Parathyroid adenoma (tissue), 2 donors: ENCODE data around the gene RGS6.

Experiments used
- H2AFZ ChIP-seq: fragments of 300-600 bp; sonication (generic); one replicate; pipeline ENCODE4 v1.7.0; 2017; ENCODE audit warnings: antibody characterized with exemption, mild to moderate bottlenecking
- H3K27ac ChIP-seq: fragments of 300-600 bp; sonication (generic); one replicate; pipeline ENCODE4 v1.7.0; 2017
- H3K27me3 ChIP-seq: fragments of 300-600 bp; sonication (generic); one replicate; pipeline ENCODE4 v1.7.0; 2017; ENCODE audit warnings: low read length; ENCODE audit not compliant: control insufficient read depth, insufficient read depth
- H3K36me3 ChIP-seq: fragments of 300-600 bp; sonication (generic); one replicate; pipeline ENCODE4 v1.7.0; 2017; ENCODE audit warnings: low read length; ENCODE audit not compliant: control insufficient read depth, insufficient read depth
- H3K4me1 ChIP-seq: fragments of 300-600 bp; sonication (generic); one replicate; pipeline ENCODE4 v1.7.0; 2017; ENCODE audit warnings: control low read depth
- H3K4me2 ChIP-seq: fragments of 300-600 bp; sonication (generic); one replicate; pipeline ENCODE4 v1.7.0; 2017; ENCODE audit warnings: low read length
- H3K4me3 ChIP-seq: fragments of 300-600 bp; sonication (generic); one replicate; pipeline ENCODE4 v1.7.0; 2017; ENCODE audit warnings: low read depth, low read length
- H3K79me2 ChIP-seq: fragments of 300-600 bp; sonication (generic); one replicate; pipeline ENCODE4 v1.7.0; 2017; ENCODE audit warnings: control low read depth
- H3K9ac ChIP-seq: fragments of 300-600 bp; sonication (generic); one replicate; pipeline ENCODE4 v1.7.0; 2017; ENCODE audit warnings: mild to moderate bottlenecking
- H3K9me3 ChIP-seq: fragments of 300-600 bp; sonication (generic); one replicate; pipeline ENCODE4 v1.7.0; 2017; ENCODE audit warnings: low read length; ENCODE audit not compliant: control insufficient read depth
- CTCF ChIP-seq: fragments of 300-600 bp; sonication (generic); IDR thresholded peaks from one replicate; pipeline ENCODE4 v1.7.0; 2017; ENCODE audit warnings: antibody characterized with exemption, mild to moderate bottlenecking
- donor health status: primary hyperparathyroidism.

Gene RGS6

GRCh38 chr14:72262771-72263170 lies 330.5 kb downstream of the RGS6 start:
- H3K4me2 ChIP-seq, result no peak overlapping the region
- no peaks in the 10 kb centered on the region for H3K9me3 ChIP-seq
- no peak overlapping the region for H3K9ac ChIP-seq
- no peaks in the 10 kb centered on the region for H3K36me3 ChIP-seq
- no peak overlapping the region for H3K27ac ChIP-seq
- no peaks in the 10 kb centered on the region for H3K27me3 ChIP-seq
- no peaks in the 10 kb centered on the region for H3K79me2 ChIP-seq
- TF ChIP-seq CTCF, result no peak
- no peak overlapping the region for H3K4me3 ChIP-seq
- no peaks in the 10 kb centered on the region for H3K4me1 ChIP-seq
- H2AFZ ChIP-seq, result no peak overlapping the region

GRCh38 chr14:72264716-72265115 lies 332.5 kb downstream of the RGS6 start:
- Histone ChIP-seq H3K79me2 (no peaks in the 10 kb centered on the region), H3K27me3 (no peaks in the 10 kb centered on the region), H3K36me3 (no peaks in the 10 kb centered on the region), H3K4me1 (no peaks in the 10 kb centered on the region), H3K9ac (no peak overlapping the region), H3K27ac (no peak overlapping the region), H3K9me3 (no peaks in the 10 kb centered on the region), H3K4me2 (no peak overlapping the region), H2AFZ (no peak overlapping the region), H3K4me3 (no peak overlapping the region)
- no peak for TF ChIP-seq CTCF

- Histone ChIP-seq H3K4me1 (no peaks in the 10 kb centered on the region), H3K27ac (no peak overlapping the region), H3K4me3 (no peak overlapping the region), H2AFZ (no peak overlapping the region), H3K36me3 (no peaks in the 10 kb centered on the region), H3K79me2 (no peaks in the 10 kb centered on the region), H3K4me2 (no peak overlapping the region), H3K9ac (no peak overlapping the region), H3K9me3 (no peaks in the 10 kb centered on the region), H3K27me3 (no peaks in the 10 kb centered on the region)
- no peak for TF ChIP-seq CTCF
Measured at GRCh38 chr14:72270147-72270727, 338.0 kb downstream of the RGS6 start.

GRCh38 chr14:72270749-72271148 lies 338.5 kb downstream of the RGS6 start:
- no peak overlapping the region for H3K4me3 ChIP-seq
- no peak overlapping the region for H3K27ac ChIP-seq

More at GRCh38 chr14:72270749-72271148, 338.5 kb downstream of the RGS6 start:
- Histone ChIP-seq H3K4me1 (no peaks in the 10 kb centered on the region), H3K9me3 (no peaks in the 10 kb centered on the region), H3K9ac (no peak overlapping the region), H3K4me2 (no peak overlapping the region), H3K36me3 (no peaks in the 10 kb centered on the region), H3K79me2 (no peaks in the 10 kb centered on the region), H3K27me3 (no peaks in the 10 kb centered on the region), H2AFZ (no peak overlapping the region)
- no peak for TF ChIP-seq CTCF
